B cell (primary cell): ENCODE measurements around the gene IGFL2.

Source experiments
- CTCF ChIP-seq: fragments of 200-600 bp; IDR thresholded peaks from one replicate; pipeline ENCODE4 v1.8.0; 2022; ENCODE audit warnings: antibody characterized with exemption, mild to moderate bottlenecking
- EZH2 ChIP-seq: IDR thresholded peaks from 2 replicates; pipeline ENCODE4 v1.6.1; 2012; ENCODE audit warnings: borderline replicate concordance, low read depth, mild to moderate bottlenecking, moderate library complexity, low read length; ENCODE audit not compliant: insufficient read depth, poor library complexity, severe bottlenecking

- TF ChIP-seq CTCF (no peak), EZH2 (no peak)
Measured at GRCh38 chr19:46134527-46134926, 13.5 kb upstream of the IGFL2 start.
